GM18498 (cell line): Measurements from ENCODE around the gene NAV3.
"Not testable (repeated sequence)": the region's sequence is repeated elsewhere in the genome, so short reads cannot be mapped to it uniquely, and the experiment has no call there.

Experiments used
- ATAC-seq: cut with Tn5 transposase; IDR thresholded peaks from one replicate; pipeline ENCODE4 v1.9.1; 2021; ENCODE audit warnings: mild to moderate bottlenecking, moderate library complexity; ENCODE audit not compliant: unreplicated experiment

NAV3 gene

DNA sequence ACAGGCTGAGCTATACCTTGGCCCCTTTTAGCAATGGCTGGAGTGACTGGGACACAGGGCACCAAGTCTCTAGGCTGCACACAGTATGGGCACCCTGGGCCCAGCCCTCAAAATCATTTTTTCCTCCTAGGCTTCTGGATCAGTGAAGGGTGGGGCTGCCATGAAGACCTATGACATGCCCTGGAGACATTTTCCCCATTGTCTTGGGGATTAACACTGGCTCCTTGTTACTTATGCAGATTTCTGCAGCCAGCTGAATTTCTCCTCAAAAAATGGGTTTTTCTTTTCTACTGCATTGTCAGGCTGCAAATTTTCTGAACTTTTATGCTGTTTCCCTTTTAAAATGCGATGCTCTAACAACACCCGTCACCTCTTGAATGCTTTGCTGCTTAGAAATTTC lies 272.1 kb downstream of the NAV3 start:
- not testable (repeated sequence) for ATAC-seq

DNA sequence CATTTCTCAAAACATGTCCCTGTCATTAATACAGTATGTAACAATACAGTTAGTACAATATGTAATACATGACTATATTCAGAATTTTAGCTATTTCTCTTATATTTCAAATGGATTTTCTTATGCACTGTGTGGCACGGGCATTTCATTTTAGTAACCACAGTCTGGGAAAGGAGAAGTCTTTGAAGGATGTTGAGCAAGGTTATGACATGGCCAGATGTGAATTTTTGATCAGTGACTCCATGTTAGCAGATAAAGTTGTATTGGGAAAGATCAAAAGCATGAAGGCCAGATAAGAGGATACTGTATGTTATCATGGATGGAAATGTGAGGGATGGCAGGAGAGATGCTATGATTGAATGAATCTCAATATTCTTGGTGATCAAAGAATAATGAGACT lies 285.2 kb downstream of the NAV3 start:
- ATAC-seq: no peak

DNA sequence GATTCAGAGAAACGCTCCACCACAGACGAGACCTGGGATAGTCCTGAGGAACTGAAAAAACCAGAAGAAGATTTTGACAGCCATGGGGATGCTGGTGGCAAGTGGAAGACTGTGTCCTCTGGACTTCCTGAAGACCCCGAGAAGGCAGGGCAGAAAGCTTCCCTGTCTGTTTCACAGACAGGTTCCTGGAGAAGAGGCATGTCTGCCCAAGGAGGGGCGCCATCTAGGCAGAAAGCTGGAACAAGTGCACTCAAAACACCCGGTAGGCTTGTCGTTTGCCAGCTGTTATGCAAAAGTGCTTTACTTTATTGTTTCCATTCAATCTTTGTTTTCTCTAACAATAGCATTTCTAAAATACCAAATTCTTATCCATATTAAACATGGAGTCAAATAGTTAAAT lies 287.3 kb downstream of the NAV3 start:
- ATAC-seq: no peak

DNA sequence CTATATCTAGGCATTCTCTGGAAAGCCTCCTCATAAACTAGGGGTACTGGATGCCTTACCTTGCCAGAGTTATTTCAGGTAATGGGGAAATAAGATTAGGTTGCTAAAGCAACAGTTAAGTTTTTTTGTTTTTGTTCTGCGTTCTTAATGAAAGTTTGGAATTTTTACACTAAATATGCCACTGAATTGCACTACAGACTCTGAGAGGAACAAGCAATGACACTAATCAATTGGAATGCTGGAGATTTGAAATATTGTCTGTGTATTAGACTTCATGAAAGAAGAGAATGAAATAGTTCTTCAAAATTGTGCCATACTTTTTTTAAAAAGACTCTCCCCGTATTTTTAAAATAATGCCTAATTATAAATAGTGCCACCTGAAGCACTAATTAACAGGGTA lies 287.8 kb downstream of the NAV3 start:
- no peak for ATAC-seq

DNA sequence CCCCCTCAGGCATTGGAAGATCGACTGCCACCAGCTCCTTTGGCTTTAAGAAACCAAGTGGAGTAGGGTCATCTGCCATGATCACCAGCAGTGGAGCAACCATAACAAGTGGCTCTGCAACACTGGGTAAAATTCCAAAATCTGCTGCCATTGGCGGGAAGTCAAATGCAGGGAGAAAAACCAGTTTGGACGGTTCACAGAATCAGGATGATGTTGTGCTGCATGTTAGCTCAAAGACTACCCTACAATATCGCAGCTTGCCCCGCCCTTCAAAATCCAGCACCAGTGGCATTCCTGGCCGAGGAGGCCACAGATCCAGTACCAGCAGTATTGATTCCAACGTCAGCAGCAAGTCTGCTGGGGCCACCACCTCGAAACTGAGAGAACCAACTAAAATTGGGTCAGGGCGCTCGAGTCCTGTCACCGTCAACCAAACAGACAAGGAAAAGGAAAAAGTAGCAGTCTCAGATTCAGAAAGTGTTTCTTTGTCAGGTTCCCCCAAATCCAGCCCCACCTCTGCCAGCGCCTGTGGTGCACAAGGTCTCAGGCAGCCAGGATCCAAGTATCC lies 288.7 kb downstream of the NAV3 start:
- no peak for ATAC-seq

DNA sequence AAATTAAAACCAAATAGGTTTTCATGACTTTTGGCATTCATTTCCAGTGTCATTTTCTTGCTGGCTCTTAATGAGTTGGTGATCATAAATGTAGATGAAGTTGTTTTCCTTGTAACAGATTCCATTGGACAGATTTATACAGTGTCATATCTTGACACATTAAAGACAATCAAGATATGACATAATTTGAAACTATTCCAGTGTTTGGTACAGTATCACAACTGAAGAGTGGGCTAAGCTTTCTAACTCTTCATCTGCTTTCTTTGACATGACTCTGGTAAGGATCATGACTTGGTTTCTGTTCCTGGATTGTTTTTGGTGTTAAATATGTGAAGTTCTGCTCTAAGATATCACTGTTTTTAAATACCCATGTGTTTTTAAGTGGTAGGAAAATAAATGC lies 289.6 kb downstream of the NAV3 start:
- no peak for ATAC-seq

DNA sequence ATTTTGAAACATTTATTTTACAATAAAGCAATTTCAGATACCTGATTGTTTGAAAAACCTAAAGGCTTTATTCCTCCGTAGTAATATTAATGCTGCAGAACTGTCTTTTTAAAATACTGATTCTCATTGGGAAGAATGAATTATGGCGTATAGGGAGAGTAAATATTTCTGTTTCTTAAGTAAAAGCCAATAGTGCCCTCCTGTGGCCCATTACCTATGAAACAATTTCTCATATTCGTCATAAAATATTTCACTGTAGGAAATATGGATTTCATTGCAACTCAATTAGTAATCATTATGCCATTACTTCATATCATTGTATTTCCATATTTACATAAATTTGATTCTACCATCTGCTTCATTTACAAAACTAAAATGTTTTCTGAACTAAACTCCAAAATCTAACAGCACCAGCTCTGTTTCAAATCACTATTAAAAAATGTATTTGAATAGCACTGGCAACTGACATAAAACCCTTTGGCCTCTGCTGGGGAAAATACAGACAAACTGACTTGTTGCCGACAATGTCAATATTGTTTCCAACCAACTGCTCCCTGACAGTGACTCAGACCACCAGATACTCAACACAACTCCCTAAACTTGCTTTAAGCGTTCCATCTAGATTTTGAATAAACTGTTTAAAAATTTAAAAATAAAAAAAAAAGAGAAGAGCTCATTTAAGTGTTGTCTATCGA lies 290.3 kb downstream of the NAV3 start:
- ATAC-seq: no peak

DNA sequence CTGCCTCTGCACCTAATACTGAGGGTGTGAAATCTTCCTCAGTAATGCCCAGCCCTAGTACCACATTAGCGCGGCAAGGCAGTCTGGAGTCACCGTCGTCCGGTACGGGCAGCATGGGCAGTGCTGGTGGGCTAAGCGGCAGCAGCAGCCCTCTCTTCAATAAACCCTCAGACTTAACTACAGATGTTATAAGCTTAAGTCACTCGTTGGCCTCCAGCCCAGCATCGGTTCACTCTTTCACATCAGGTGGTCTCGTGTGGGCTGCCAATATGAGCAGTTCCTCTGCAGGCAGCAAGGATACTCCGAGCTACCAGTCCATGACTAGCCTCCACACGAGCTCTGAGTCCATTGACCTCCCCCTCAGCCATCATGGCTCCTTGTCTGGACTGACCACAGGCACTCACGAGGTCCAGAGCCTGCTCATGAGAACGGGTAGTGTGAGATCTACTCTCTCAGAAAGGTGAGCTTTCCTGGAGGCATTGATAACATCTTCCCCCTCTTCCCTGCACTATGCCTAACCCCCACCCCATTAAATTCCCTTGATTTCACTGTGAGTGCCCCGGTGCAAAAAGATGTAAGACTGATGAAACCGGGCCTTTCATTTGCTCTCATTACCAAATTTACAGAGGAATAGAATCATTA lies 291.4 kb downstream of the NAV3 start:
- no peak for ATAC-seq

DNA sequence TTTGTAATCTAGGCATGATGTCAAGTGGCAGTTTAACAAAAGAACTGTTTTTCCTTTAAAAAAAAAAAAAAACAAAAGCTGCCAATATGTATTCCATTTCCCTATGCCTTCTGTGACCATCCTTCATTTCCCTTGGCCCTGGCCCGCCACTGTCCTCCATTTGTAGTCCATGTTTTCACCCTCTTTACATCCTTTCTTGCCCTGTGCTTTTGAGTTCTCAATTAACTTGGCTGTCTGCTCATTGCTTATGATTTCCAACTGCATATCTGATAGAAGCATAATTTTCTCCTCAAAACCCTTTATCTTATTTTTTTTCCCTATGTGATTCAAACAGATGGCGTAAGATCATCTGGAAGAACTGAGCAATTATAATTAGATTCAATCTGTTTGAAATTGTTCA lies 297.5 kb downstream of the NAV3 start:
- no peak for ATAC-seq

DNA sequence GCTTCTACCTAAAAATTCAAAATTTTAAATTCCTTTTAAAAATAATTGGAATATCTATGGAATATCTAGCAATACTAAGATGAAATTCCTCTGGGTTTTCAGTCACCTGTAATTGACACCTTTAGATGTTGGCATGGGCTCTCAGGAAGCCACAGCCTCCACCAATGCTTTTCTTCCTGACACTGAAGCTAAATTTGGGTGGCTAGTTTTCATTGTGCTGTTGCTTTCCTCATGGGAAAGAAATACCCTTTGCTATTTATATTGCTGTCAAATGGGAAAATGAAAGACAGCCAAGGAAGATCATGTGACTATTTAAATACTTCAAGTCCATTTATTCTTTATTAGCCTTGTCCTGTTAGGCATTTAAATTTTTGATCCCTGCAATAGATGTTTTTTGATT lies 313.0 kb downstream of the NAV3 start:
- no peak for ATAC-seq

DNA sequence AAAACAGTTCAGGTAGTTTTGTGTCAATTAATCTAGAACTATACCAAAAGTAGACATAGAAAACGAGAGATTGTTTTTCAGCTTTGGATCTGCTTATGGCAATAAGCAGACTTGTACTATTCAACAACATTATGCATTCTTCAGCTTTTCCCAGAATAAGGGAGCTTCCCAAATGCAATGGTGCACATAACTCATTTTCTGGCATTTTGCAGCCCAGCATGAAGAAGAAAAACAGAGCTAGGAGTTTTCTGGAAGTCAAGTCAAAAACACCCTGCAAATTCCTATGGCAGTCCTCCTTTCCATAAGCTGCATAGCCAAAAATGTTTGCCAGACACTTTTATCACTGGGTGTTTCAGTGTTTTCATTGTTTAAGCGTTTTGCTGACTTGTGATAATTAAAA lies 314.7 kb downstream of the NAV3 start:
- ATAC-seq: no peak

DNA sequence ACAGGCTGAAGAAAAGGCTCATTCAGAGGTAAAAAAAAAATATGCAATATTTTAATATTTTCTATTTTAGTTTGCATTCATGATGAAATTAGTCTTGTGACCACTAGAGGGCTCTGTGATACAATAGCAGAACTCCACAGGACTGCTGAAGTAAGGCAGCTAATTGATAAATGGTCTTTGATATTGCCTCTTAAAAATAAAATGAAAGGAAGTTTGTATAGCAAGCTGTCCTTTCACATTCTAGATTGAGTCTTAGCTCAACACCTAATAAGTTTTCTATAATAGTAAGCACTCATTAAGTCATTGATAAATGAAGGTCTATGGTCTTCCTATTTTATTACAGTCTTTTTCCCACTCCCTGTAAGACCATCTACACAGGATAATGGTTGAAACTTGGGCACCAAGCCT lies 315.7 kb downstream of the NAV3 start:
- peak; percentile 73 for ATAC-seq

DNA sequence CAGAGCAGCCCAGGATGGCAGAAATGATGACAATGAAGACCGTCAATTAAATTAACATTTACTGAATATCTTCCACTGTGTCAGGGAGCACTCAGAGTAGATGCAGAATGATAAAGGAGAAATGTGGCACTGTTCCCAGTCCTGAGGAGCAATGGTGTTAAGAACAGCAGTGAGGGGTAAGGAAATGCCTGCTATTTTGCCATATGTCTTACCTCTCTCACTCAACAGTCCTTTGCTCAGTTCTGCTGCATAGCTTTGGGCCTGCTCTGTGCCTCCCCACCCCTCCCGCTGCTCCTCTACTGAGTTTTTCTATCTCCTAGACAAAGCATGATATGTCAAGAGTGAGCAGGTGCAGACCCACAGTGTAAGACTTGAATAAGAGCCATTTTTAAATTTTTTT lies 318.8 kb downstream of the NAV3 start:
- ATAC-seq: no peak

DNA sequence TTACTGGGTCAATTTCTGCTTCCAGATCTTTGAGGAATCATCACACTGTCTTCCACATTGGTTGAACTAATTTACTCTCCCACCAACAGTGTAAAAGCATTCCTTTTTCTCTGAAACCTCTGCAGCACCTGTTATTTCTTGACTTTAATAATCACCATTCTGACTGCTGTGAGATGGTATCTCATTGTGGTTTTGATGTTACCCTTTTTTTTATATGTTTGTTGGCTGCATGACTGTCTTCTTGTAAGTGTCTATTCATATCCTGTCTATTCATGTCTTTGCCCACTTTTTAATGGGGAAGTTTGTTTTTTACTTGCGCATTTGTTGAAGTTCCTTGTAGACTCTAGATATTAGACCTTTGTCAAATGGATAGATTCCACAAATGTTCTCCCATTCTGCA lies 324.9 kb downstream of the NAV3 start:
- no peak for ATAC-seq

DNA sequence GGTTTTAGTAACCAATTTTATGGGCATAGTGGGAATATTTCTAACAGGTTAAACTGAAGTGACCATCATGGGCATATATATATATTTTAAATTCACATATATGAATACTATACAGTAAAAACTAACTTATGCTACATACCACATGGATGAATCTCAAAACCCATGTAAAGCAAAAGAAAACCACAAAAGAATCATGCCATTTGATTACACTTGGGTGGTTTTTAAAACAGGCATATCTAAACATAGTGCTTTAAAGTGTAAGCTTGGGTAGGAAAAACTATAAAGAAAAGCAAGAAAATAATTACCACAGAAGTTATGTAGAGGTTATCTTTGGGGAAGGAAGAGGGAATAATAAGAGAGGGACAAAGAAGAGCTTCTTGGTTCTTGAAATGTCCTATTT lies 326.1 kb downstream of the NAV3 start:
- ATAC-seq: no peak

DNA sequence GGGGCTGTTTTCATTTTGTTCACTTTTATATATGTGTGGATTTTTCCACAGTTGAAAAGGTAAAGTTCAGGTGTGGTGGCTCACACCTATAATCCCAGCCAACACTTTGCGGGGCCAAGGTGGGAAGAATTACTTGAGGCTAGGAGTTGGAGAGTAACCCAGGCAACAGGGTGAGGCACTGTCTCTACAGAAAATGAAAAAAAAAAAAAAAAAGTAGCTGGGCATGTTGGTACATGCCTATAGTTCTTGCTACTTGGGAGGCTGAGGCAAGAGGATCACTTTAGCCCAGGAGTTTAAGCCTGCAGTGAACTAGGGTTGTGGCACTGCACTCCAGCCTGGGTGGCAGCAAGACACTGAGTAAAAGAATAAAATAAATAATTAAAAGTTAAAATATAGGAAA lies 326.5 kb downstream of the NAV3 start:
- ATAC-seq: no peak

DNA sequence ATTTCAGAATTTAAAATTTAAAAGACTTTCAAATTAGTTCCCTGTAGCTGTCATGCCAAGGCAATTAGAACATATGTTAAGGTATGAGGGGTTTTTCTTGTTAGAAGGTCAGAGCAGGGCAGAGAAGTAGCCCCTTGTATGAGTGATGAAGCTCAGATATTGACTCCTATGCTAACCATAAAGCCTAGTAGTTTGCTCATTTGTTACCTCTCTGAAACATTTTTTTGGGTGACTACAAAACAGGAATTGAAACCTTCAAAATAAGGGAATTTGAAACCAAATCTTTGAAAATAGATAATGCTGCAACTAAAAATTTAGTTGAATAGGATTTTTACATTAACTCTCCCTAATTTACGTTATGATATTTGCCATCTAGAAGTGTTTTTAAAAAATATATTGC lies 333.5 kb downstream of the NAV3 start:
- no peak for ATAC-seq

DNA sequence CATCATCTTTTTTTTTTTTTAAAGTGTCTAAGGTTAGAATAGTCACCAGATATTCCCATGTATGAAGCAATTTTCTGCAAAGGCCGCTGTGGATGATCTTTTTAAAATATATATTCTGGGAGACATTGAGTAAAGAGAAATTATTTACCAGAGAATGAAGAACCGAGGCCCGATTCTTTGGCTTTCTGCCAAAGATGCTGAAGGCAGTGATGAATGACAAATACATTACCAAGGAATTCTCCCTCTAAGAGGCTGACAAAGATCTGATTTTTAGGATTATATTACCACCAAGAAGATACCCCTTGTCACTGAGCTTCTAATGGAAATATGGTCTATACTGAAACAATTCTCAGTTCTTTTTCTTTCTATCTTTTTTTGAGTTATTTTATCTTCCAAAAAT lies 336.8 kb downstream of the NAV3 start:
- ATAC-seq: no peak

DNA sequence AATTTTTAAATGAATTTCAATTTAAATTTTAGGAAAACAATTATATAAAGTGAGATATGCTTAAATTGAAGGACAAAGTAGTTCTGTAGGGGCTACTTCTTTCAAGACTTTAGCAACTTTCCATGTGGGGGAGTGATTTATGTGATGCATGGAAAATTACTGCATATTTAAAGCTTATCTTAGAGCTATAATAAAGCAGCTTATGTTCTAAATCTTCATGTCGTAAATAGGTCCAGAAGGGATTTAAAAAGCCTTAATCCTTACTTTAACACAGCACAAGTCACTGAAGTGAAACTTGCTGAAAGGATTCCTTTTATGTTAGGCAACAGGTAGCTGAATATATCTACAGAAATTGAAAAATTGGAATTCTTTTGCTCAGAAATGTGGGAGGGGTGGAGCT lies 340.4 kb downstream of the NAV3 start:
- no peak for ATAC-seq

DNA sequence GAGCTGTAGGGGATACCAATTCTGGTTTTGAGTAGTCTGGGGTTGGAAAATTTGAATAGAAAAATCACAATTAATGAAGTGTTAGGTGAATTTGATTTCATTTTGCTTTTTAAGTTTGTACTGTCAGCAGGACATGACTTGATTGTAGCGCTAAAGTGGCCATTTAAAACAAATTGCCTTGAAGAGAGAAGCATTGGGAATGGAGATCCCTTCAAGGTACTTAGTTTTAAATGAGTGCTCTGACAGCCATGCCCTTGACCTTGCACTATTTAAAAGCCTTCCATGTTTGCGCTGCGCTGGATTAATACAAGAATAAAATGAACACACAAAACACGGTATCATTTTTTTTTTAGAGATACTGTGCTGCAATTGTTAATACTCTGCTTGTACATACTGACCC lies 345.9 kb downstream of the NAV3 start:
- ATAC-seq: no peak

DNA sequence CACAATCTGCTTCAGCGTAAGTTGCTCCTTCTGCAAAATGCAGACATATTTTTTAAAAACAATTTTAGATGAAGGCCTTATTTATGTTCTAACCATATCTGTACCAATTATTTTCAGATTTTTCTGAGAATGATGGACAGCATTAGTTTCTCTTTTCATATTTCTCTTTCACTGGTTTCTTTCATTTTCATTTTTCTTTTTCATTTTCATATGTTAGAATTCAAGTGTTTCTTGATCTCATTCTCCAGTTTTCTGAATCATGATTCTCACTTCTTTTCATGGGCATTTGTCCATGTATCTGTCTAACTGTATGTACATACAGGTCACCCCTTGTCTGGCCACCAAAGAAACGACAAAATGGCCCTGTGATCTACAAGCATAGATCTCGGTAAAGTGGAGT lies 346.6 kb downstream of the NAV3 start:
- peak; percentile 79 for ATAC-seq

DNA sequence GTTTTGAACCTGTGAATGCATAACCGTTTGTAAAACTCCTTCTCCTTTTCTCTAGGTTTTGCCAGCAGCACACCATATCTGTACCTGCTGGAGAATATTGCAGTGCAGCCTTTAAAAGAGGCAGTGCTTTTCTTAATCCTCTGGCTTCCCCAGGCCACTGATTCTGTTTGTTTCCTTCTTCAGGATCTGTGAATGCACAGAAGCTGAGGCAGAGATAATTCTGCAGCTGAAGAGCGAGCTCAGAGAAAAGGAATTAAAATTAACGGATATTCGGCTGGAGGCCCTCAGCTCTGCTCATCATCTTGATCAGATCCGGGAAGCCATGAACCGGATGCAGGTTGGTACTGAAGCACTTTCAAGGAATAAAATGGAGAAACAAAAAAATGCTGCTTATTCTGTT lies 348.7 kb downstream of the NAV3 start:
- no peak for ATAC-seq
